ENCODE measurements around the gene MACROD2.

MACROD2 gene

DNA sequence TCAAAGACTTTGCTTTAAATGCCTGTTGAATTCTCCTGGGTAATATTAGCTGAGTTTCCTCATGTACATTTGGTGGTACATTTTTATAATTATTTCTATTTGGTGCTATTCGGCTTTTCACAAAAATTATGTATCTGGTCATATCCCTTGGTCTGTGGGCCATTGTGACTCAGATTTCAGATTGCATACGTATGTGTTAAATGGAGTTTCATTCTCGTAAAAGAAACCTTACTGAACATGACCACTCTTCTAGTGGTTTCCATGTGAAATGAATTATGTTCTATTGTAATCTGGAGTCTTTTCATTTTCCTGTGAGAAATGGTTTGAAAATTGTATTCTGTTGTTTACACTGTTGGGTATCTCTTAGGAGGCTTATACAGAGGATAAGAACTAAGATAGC lies 728.3 kb downstream of the MACROD2 start:
- DNase-seq: no peak

DNA sequence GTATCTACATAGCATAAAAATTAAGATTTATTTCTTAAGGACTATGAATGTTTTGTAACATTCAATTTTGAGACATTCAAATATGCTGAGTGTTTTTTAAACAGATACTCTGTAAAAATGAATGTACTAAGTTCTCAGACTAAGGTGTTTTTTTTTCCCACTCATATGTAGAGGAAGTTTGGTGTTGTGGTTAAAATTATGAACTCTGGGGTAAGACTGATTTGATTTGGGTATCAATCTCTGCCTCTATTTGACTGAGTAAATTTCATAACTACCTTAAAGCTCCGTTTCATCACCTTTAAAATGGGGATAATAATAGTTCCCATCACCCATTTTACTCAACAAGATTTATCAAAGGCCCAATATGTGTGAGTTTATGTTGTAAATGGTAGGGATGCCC lies 728.7 kb downstream of the MACROD2 start:
- DNase-seq: no peak

DNA sequence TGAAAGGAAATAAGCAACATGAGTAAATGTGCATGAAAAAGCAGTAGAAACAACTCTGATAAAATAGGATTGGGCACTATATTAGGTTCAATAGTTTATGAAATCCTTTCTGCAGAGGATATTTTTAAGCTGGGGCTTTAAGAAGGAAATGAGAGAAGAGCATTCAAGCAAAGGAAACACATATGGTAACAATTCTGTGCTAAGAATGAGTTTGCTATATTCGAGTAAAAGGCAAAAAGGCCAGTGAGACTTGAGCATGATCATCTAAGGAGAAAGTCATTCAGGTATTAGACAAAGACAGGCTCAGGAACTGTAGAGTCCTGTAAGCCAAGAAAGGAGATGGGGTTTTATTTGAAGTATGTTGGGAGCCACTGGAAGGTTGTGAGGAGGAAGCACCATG lies 729.2 kb downstream of the MACROD2 start:
- DNase-seq: no peak

DNA sequence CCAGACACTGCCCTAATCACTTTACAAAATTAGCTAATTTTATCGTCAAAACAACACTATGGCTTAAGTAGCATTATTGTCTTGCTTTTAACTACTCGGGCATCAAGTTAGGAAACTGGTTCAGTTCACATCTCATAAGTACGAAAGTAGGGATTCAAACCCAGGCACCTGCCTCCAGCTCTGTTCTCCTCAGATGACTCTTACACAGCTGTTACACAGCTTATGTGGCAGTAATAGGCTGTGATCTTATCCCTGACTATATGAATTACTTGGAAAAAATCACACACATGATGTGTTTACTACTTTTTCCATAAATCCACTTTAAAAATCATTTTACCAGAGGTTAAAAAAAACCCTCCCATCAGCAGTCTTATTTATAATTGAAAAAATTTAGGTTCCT lies 731.3 kb downstream of the MACROD2 start:
- DNase-seq: no peak

DNA sequence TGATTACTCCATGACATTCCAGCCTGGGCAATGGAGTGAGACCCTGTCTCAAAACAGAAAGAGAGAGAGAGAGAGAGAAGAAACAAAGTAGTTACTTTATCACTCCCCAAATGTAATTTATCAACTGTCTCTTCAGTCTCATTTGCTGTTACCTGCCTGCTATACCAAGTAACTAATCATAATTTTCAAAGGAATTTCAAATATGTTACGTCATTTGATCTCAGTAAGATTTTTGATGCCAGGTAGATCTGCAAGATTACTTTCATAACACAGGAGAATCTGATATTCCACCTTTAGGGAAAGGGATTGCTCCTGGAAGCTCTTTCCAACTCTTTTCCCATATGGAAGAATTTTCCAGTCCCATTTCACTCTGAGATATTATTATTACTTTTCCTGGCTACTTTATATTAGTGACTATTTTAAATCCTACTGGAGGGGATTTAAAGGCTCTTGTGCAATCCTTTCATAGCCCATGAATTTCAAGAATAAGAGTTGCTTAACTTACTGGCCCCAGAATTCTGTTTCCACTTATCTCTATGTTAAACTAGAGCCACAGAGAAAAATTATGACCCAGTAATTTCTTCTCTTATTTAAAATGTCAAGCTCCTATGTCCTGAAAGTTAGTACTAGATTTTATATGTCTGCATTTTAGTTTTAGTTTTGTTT lies 732.3 kb downstream of the MACROD2 start:
- no peak for DNase-seq

DNA sequence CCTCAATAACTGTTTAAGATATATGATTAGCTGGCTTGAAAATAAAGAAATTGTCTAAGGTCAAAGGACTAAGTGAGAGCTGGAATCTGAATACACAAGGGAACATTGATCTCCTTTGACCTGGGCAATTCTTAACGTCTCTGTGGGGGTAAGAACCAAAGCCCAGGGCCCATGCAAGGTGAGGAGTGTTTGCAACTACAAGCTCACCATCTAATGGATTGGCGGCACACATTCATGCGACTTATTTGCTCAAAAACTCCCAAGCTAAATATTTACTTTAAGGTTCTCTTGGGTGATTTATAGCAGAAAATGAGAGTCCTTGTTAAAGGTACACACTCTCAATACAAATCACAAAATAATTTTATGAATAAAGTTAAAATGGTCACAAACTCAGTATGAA lies 734.1 kb downstream of the MACROD2 start:
- no peak for DNase-seq

DNA sequence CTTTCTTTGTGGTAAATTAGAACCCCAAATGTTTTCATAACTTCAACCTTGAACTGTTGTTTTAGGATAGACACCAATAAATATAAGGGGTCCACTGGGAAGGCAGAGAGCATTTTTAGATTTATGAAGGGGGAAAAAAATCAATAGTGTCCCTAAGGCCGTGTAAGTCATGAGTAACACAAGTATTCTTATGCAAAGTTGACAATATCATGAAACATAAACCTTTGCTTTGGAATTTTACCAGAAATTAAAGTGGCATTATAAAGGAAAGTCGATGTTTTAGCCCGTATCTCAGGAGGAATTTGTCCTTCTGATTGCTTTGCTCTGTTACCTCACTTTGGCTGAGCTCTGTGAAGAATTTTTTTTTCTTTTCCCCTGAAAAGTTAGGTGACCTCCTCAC lies 737.0 kb downstream of the MACROD2 start:
- DNase-seq: no peak

DNA sequence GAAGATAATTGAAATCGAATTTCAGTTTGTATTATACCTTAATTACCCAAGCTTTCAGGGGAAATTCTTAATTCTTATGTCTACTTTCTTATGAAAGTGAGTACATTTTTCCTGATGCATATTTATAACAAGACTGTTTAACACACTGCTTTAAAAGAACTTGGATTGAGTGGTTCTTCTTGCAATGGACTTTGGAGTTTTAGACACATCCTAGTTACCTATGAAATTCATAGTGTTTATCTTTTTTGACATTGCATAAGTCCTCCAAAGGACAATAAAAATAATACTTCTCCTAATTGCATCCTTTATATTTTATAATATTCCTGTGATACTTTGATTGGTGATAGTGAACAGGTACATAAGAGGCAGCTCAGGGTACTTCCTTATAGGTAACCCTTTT lies 737.7 kb downstream of the MACROD2 start:
- no peak for DNase-seq

DNA sequence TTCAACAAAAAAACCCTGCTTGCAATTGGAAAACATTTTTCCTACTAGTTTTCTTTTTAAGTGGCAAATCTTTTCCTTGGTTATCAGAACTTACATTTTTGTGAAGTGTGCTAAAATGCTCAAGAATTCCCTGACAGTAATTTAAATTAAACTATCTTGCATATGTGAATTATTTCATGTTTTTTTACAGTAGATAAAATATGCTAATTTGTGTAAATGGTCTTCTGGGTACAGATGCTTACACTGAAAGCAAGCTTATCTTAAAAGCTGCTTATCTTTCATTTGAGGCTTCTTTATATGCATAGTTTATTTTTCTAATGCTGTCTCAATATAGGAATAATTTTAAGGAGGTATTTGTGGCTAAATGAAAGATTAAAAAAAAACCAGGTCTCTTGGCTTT lies 745.1 kb downstream of the MACROD2 start:
- no peak for DNase-seq

DNA sequence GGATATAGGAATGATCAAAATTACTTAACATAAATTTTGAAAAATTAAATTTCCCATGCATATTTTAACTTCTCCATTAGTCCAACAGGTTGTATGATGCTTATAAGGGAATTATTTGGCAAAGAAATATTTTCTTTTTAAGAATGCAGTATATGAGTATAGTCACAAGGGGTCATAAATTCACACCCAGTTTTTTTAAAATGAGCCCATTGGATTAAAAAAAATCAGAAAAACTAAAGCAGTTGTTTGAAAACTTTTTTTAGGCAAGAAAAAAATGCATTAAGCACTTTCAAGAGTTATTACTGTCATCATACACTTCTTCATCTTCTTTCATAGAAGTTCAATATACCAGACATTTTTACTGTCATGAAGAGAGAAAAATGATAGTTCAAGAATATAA lies 746.3 kb downstream of the MACROD2 start:
- no peak for DNase-seq

DNA sequence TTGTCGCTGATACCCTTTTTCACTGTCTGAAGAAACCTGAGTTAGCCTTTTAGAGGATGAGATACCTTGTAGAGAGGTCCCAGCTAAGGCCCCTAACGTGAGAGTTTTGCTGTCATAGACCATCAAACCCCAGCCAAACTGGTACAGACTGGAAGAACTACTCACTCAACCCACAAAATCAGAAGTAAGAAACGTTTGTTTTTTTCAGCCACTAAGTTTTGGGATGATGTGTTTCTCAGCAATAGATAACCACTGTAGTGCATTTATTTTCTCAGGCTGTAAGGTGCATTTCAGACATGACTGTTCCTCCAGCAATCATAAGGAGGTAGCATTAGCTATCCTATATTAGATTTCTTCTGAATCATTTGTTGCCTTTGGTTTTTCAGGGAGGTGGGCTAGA lies 749.4 kb downstream of the MACROD2 start:
- DNase-seq: no peak

DNA sequence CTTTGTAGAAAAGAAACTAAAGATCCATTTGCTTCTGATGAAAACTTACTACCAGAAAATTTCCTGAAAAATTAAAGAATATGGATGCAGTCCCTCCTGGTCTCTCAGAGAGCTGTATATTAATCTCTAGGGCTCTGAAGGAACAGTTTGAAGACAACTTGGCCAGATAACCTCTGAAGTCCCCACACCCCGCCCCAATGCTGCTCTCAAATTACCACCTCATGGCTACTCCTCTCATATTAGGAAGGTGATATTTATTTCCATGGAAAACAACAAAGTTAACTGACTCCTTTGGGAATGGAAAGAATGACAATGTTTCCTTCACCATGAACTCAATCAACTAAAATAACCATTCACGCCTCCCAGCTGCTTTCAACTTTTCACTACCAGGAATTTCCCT lies 750.5 kb downstream of the MACROD2 start:
- DNase-seq: no peak

DNA sequence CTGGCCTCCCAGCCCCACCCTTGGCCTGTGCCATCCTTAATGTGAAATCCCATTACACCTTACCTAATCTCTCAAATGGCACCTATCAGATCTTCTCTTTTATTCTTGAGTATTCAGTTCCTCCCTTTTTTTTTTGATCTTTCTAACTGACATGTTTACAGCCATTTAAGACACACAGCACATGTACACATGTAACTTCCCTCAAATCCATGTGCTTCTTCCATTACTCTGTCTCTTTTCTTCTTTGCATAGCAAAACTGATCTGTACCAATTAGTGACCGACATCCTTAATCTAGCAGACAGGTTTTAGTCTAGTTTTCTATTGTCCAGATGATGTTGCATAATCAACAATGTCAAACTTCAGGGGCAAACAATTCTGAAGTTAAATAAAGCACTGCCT lies 755.9 kb downstream of the MACROD2 start:
- DNase-seq: no peak

DNA sequence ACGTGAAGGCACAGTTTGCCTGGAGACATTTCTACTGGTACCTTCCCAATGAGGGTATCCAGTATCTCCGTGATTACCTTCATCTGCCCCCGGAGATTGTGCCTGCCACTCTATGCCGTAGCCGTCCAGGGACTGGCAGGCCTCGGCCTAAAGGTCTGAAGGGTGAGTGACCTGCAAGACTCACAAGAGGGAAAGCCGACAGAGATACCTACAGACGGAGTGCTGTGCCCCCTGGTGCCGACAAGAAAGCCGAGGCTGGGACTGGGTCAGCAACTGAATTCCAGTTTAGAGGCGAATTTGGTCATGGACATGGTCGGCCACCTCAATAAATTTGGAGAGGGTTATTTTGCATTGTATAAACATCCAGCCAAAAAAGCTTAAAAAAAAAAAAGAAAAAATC lies 762.4 kb downstream of the MACROD2 start:
- no peak for DNase-seq

DNA sequence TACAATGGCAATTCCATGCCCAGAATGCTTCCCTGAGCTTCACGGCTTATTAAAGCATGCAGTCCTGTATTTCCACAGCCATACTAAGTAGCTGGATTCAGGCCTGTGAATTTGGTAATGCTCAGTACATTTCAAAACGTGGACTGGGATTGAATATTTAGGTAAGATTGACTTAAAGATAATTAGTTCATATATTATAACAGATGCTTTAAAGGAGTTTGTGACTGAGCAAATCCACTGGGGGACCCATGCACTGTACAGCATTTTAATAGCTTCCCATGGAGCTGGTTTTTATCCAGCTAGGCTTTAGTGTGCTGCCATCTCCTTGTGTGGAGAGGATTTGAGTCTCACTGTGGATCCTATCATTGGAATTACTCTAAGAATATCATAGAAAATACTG lies 763.0 kb downstream of the MACROD2 start:
- no peak for DNase-seq

DNA sequence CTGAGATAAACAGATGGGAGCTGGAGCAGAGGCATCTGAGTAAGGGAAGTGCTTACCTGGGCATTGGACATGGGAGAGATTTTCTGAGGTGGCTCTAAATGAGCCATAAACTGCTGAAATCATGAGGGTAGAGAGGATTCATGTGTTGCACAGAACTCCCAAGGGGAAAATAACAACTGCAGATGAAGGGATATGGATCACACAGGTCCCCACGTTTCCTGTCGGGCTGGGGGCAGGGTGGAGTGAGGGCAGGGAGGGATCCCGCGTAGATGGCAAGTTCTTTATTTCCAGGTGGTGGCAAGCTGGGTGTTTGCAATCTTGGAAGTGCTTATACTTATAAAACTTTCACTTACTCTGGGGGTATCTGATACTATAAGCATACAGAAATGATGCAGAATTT lies 764.7 kb downstream of the MACROD2 start:
- no peak for DNase-seq

DNA sequence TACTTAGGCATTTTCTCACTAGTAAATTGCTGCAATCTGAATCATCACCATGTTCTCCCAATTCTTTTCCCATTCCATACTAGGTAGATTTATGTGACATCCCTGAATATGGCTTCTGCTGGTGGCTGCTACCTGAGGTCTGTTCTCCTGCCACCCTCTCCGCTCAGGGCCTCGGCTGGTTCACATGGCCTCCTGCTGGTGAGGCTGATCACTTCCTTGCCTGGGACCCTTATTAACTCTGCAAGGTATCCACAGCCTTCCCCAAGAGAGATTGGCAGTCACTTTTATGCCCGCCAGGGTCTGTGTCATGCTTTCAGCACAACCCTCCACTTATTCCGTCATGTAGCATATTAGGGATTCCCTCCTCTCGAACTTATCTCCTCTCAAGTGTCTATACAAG lies 766.6 kb downstream of the MACROD2 start:
- DNase-seq: no peak

DNA sequence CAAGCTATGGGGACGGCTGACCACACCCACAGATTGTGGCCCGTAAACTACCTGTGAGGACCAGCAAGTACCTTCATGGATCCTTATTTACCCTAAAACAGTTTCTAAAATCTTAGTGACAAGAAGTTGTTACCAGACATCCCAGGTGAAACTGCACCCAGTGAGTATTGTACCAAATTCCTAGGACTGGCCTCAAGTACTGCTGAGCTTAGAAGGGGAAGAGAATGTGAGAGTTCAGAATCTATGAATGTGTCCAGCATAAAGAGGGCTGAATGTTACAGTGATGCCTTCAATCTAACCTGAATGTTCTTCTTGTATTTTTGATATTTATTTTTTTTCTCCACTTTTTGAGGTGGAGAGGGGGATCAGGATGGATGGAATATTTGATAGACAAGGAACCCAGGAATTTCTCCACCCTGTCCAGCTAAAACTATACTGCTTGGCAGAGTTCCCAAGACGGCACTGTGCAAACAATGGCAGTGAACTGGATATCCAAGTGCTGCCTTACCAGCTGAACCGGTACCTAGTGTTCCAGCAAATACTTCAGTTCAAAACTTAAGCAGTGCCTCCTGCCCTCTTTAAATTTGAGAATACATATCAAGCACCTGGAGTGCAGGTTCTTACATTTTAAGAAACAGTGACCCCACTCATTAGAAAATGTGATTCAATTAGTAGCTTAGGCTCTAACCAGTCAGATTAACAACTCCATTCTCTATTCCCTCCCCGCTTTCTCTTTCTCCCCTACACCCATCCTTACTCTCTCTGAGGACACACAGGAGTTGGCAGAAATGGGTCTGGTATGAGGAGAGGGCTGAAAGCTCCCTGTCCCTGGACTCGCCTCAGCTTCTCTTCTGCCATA lies 769.4 kb downstream of the MACROD2 start:
- DNase-seq: no peak

DNA sequence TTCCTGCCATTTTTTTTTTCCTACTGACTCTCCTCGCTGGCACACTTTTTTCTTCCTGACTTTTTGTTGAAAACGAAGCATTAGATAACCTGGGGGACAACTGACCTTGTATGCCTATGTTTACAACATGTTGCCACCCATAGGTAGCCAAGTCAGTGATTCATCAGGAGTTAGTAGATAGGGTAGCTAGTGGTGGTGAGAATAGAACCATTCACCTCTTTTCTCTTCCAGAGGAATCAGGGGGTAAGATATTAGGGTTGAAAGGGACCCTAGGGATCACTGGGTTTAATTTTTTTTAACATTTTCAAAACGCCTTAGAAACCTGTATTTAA lies 770.0 kb downstream of the MACROD2 start:
- no peak for DNase-seq

DNA sequence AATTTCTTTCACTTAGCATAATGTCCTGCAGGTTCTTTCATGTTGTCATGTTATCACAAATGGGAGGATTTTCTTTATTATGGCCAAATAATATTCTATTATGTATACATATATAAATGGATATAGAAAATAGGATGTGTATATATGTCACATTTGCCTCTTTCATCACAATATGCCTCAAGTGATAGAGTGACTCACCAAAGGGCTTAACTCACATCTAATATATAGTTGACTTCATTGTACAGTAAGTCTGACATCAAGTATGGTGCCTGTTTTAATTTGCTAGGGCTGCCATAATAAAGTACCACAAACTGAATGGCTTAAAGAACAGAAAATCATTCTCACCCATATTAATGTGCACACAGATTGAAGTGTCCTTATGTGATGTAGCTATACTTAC lies 778.2 kb downstream of the MACROD2 start:
- no peak for DNase-seq

DNA sequence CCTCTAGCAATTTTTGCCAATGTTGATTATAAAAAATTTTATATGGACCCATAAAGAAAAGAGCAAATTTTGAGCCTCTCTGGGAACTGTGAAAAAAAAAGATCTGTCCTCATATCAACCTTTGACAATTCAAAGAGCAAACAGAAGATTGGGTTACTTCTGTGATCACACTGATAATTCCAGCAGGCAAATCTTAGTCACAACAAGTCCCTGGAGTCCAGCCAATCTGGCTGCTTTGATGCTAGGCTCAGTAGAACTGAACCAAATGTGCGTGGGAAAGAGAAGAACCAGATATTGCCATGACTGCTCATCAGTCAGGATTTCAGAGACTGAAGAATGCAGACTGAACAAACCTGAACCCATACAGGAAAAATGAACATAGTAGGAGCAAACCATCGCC lies 780.5 kb downstream of the MACROD2 start:
- no peak for DNase-seq

DNA sequence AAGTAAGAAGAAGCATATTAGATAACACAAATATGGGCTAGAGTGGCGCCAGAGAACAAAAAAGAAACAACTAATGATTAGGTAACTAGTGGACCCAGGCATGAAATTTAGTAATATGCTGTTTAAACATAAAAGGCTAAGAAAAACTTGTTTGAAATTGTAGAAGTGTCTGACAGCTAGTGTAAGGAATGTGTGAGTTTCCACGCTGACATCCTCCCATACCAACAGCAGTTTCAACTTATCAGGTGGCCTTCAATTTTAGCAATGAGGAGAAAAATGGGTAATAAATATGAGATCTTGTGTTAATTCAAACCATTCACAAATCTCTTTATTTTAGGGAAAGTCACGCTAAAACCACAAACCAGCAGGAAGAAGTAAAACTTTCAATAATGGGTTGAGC lies 782.3 kb downstream of the MACROD2 start:
- no peak for DNase-seq

DNA sequence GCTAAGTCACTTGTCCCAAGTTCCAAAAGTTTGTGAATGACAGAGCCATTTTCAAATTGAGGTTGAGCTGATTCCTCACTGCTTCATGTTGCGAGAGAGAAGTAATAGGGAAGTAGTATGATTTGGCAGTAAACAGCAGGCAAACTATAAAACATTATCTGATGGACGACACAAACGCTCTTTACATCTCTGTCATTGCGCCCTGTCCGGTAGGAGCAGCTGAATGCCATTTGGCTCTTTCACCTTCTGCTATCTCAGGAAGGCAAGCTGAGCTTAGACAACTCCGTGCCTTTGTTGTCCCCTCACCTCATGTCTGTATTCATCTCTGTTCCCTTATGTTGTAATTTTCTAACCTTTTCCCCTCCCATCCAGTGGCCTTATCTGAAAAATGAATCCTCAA lies 782.8 kb downstream of the MACROD2 start:
- DNase-seq: no peak

DNA sequence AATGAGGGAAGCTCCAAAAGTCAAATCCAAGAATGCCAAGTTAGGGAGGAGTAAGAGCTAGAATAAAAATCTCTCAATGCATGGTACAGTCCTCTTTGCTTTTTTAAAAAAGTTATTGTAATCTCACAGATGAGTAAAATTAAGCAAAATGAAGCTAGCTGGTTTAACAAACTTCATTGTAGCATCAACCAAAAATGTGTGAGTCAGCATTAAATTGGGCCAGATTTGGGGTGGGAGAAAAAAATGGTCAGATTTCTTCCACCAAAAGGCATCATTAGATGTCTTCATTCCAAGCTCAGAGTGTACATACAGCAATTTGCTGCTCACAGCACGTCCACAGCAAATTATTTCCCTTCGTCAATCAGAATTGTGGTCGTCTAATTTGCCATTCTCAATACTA lies 783.6 kb downstream of the MACROD2 start:
- DNase-seq: no peak

DNA sequence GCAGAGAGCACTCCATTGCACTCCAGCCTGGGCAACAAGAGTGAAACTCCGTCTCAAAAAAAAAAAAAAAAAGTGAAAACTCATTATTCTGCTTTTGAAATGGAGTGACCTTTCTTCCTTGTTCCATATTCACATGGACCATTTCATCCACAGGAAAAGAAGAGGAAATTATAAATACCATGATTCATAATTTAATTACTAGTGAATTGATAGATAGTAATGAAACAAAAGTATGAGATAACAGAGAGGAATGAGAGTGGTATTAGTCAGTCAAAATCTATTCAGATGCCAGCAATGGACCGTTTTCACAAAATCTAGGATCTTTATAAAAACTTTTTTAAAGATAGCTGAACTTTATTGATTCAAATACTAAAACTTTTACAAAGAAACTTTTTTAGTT lies 785.2 kb downstream of the MACROD2 start:
- DNase-seq: no peak
